Progenitor cell of endocrine pancreas (in vitro differentiated cells): ENCODE results near the gene MTHFD1L. TPM values are rescaled to one million over a fixed set of nuclear protein-coding genes. Genes with fewer than 3 reads are reported as not detected.

Experiments
- DNase-seq: peaks from one replicate; pipeline ENCODE4 v3.0.0; 2021; ENCODE audit warnings: low spot score; ENCODE audit not compliant: unreplicated experiment
- H3K27ac Mint-ChIP-seq: 2 replicates; pipeline ENCODE4 v1.8.0; 2021; ENCODE audit warnings: mild to moderate bottlenecking, moderate library complexity, mixed read lengths
- H3K27me3 Mint-ChIP-seq: 2 replicates; pipeline ENCODE4 v1.8.0; 2021; ENCODE audit warnings: mixed read lengths
- H3K36me3 Mint-ChIP-seq: 2 replicates; pipeline ENCODE4 v1.8.0; 2022; ENCODE audit warnings: mixed read lengths; ENCODE audit not compliant: insufficient read depth
- H3K4me1 Mint-ChIP-seq: 2 replicates; pipeline ENCODE4 v1.8.0; 2021; ENCODE audit warnings: low read depth, mixed read lengths
- H3K4me3 Mint-ChIP-seq: 2 replicates; pipeline ENCODE4 v1.8.0; 2021; ENCODE audit warnings: low read depth, mild to moderate bottlenecking, moderate library complexity, mixed read lengths
- H3K9me3 Mint-ChIP-seq: 2 replicates; pipeline ENCODE4 v1.8.0; 2021; ENCODE audit warnings: low read depth, mixed read lengths
- CTCF ChIP-seq: fragments of 200-600 bp; sonication (generic); IDR thresholded peaks from one replicate; pipeline ENCODE4 v1.5.0; 2021; ENCODE audit warnings: antibody characterized with exemption, mild to moderate bottlenecking; ENCODE audit not compliant: unreplicated experiment
- total RNA-seq: library from RNA; stranded (reverse); gene quantifications from 2 replicates; pipeline ENCODE4 v1.2.1, GENCODE V29; 2021

Gene MTHFD1L
- total RNA-seq, 1 donor from 2014 or later = 37.4 TPM

- no peak overlapping the region for H3K27ac Mint-ChIP-seq
- H3K4me3 Mint-ChIP-seq = no peak overlapping the region
- no peak for DNase-seq
- no peaks in the 10 kb centered on the region for H3K36me3 Mint-ChIP-seq
- peaks cover 9% of the 10 kb centered on the region for H3K4me1 Mint-ChIP-seq
- no peak for TF ChIP-seq CTCF
- no peaks in the 10 kb centered on the region for H3K9me3 Mint-ChIP-seq
- peaks cover 17% of the 10 kb centered on the region for H3K27me3 Mint-ChIP-seq
Observed at GRCh38 chr6:151140767-151141166, 275.3 kb downstream of the MTHFD1L start.

DNA sequence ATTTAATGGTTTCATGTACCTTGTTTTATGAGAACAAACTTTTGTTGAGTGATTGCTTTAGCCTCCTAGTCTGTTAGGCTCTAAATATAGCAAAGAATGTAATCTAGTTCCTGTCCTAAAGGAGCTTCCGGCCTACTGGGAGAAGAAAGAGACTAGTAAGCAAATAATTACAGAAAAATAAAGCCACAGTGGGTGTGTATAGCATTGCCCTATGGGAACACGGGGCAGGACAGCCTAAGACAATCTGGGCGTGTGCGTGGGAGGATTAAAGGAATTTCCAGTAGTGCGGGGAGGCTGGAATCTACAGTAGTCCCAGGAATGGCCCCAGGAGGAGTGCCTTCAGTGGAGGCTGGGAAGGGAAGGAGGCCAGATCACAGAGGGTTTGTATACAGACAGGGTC lies 276.2 kb downstream of the MTHFD1L start:
- Mint-ChIP-seq H3K4me3 (no peak overlapping the region), H3K9me3 (no peaks in the 10 kb centered on the region), H3K27me3 (peaks cover 17% of the 10 kb centered on the region), H3K36me3 (peaks cover under 1% of the 10 kb centered on the region), H3K27ac (no peak overlapping the region), H3K4me1 (peaks cover 2% of the 10 kb centered on the region)
- DNase-seq = no peak
- TF ChIP-seq CTCF = no peak

DNA sequence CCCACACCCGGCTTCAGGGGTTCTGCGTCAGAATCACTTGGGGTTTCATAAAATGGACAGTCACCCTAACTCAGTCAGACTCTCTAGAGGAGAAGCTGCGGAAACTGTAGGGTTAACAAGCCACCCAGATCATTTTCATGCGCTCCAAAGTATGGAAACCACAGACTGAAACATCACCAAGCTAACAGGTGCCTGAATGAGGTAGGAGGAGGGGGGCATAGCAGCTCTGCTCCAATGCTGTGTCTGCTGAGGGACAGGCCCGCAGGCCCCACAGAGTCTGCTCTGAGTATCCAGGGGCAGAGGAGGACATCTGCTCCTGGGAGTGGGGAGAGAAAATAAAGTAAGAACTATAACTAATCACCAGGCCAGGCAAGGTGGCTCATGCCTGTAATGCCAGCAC lies 277.2 kb downstream of the MTHFD1L start:
- peaks cover 17% of the 10 kb centered on the region for H3K27me3 Mint-ChIP-seq
- peaks cover 1% of the 10 kb centered on the region for H3K36me3 Mint-ChIP-seq
- no peak for DNase-seq
- no peak for TF ChIP-seq CTCF
- no peaks in the 10 kb centered on the region for H3K9me3 Mint-ChIP-seq
- no peak overlapping the region for H3K4me3 Mint-ChIP-seq
- H3K27ac Mint-ChIP-seq = no peak overlapping the region
- no peaks in the 10 kb centered on the region for H3K4me1 Mint-ChIP-seq

DNA sequence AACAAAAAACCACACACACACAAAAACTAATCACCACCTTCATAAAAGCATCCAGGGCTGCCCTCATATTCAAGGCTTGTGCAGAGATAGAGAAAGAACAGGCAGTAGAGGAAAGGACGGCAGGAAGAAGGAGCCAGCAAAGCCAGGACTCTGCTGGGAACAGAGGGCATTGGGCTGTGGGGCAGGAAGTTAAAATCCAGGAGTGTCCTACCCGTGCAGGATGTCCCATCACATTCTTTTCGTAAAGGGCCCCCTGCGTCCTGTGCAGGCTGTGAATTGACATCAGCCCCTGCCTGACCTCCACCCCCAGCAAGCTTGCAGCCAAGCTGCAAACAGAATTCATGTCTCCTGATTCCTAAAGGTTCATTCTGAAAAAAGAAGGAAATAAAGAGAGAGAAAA lies 277.8 kb downstream of the MTHFD1L start:
- Mint-ChIP-seq H3K4me1 (no peaks in the 10 kb centered on the region), H3K9me3 (no peaks in the 10 kb centered on the region), H3K27ac (no peak overlapping the region), H3K4me3 (no peak overlapping the region), H3K36me3 (peaks cover 1% of the 10 kb centered on the region), H3K27me3 (peaks cover 20% of the 10 kb centered on the region)
- no peak for TF ChIP-seq CTCF
- no peak for DNase-seq

DNA sequence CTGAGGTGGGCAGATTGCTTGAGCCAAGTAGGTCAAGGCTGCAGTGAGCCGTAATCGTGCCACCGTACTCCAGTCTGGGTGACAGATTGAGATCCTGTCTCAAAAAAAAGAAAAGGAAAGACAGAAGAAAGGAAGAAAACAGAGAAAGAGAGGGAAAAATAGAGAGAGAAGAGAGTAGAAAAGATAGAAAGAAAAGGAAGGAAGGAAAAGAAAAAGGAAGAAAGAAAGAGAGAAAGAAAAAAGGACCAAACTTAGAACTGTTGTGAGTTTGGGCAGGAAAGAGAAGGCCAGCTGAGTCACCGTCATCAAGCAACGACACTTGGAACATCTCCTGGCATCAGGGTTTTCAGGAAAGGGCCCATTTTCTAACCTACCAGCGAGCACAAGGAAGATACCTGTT lies 278.3 kb downstream of the MTHFD1L start:
- Mint-ChIP-seq H3K4me1 (no peaks in the 10 kb centered on the region), H3K9me3 (no peaks in the 10 kb centered on the region), H3K36me3 (peaks cover 1% of the 10 kb centered on the region), H3K27me3 (peaks cover 21% of the 10 kb centered on the region), H3K4me3 (no peak overlapping the region), H3K27ac (peak overlapping the region; percentile 42)
- no peak for DNase-seq
- no peak for TF ChIP-seq CTCF
